GM11168 (cell line): ENCODE data around the gene COL25A1.

Experiments
- in situ Hi-C: fragments of 300-500 bp; cut with MboI; formaldehyde crosslinking; loops from one replicate; pipeline ENCODE4 v1.12.0; 2022; ENCODE audit warnings: low sequenced_read_pairs; ENCODE audit not compliant: unreplicated experiment

The COL25A1 gene

GRCh38 chr4:109302361-109303139 lies at the start of gene COL25A1:
Gene COL25A1 (minus strand): TSS chr4:109302658.
- in situ Hi-C loops: no loop called here

- in situ Hi-C loops: no loop called here
These were observed 47.7 kb upstream of the COL25A1 start for GRCh38 chr4:109350121-109350520.

DNA sequence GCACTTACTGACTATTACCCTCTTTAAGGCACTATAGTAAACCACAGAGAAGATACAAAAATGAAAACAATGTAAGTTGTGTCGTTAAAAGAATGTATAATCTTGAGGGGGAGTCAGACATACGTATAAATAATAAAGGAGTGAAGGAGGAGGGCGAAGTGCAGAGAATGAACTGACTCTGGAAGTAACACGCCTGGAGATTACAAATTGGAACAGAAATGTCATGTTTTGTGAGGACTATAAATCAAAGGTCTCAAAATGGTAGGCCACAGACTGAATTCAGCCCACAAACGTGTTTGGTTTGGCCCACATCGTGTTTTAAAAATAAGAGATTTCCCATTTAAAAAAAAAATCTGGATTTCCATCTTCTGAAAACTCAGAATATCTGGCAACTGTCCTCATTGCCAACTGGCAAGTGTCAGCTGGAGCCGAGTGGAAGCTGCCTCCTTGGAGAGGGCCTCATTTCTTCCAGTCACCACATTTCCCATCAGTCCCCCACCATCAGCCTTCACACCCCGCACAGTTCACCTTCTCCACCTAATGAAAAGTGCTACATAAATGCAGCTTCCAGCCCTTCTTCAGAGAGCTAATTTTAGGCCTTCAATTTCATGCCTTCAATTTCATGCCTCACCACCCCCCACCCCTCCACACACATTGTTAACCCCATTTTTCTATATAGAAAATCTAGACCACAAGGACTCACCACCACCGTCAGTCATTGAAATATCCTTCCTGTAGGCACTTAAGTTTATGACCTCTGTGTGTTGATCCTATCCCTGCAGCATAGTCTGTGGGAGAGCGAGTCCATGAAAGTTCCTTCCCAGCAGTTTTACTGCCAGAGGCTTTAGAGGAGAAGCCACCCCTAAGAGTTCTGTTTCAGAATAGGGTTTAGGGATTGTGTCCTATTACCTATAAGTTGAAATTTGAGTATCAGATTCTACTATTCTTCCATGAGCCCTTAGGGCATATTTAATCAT lies 32.0 kb upstream of the COL25A1 start:
- in situ Hi-C loops: no loop called here

DNA sequence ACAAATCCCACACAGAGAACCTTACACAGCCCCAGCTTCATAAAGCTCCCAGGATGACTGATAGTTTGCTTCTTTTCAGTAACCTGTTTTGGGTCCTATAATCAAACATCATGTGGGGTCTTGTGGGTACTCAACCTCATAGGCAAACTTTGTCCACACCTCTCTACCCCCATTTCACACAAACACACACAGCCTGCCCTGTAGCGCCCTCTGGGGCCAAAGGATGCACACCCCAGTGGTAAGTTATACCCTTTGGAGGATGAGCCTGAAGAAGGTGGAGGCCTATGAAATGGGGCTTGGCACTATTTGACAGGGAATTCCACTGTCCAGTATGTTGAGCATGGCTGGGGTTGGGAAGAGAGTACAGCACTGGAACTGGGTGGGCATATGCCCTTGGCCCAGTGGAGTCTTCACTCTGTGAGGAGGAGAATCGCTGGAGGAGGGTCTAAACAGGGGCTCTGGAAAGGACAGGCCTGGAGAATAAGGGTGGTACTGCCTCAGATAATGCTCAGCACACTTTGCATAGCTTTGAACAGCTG lies 30.5 kb upstream of the COL25A1 start:
- in situ Hi-C loops: no loop called here

DNA sequence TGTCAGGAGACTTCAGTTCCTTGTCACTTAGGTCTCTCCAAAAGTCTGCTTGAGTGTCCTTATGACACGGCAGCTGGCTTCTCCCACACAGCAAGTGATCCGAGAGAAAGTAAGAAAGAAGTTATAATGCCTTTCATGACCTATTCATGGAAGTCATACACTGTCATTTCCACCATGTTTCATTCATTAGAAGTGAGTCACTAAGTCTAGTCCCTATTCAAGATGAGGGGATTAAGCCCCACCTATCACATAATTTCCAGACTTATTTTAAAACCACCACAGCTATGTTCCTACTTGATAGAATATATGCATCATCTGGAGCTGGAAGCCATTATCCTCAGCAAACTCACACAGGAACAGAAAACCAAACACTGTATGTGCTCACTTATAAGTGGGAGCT lies 25.2 kb upstream of the COL25A1 start:
- in situ Hi-C loops: no loop called here

DNA sequence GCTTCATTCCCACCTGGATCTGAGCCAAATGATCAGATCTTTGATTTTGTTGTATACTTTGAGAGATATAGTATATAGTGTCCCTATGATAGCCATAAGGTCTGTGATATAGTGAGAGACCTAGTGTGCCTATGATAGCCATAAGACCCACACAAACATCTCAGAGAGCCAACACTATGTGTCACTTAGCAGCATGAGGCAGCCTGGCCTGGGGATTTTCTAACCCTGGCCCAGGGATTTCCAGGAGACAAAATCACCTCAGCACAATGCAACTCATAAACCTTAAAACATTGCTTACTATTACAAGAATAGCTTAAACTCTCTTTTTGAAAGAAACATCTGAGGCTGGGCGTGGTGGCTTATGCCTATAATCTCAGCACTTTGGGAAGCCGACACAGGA lies 23.2 kb upstream of the COL25A1 start:
- in situ Hi-C loops: no loop called here

GRCh38 chr4:109323348-109323747 lies 20.9 kb upstream of the COL25A1 start:
- in situ Hi-C loops: no loop called here

DNA sequence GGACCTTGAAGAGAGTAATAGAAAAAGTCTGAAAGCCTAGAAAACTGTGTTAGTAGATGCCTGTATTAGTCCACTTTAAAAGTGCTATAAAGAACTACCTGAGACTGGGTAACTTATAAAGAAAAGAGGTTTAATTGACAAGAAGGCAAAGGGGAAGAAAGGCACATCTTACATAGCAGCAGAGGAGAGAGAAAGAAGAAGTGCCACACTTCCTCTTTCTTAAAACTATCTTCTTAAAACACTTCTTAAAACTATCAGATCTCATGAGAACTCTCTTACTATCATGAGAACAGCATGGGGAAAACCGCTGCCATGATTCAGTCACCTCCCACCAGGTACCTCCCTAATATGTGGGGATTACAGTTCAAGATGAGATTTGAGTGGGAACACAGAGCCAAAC lies 18.8 kb upstream of the COL25A1 start:
- in situ Hi-C loops: no loop called here

GRCh38 chr4:109319684-109320083 lies 17.2 kb upstream of the COL25A1 start:
- in situ Hi-C loops: no loop called here

DNA sequence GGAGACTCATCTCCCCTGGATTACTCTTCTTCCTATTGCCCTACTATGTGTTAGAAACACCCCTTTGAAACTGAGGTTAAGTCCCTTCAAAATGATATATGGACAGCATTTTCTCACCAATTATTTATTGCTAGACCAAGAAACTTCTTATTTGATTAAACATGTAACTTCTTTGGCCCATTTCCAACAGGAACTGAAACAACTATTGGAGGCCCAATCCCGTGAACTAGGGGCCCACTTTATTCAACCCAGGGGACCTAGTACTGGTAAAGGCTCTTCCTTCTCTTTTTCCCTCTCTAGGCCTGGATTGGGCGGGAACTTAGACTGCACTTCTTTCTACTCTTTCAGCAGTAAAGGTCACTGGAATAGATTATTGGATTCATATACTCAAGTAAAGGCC lies 16.7 kb upstream of the COL25A1 start:
- in situ Hi-C loops: no loop called here

DNA sequence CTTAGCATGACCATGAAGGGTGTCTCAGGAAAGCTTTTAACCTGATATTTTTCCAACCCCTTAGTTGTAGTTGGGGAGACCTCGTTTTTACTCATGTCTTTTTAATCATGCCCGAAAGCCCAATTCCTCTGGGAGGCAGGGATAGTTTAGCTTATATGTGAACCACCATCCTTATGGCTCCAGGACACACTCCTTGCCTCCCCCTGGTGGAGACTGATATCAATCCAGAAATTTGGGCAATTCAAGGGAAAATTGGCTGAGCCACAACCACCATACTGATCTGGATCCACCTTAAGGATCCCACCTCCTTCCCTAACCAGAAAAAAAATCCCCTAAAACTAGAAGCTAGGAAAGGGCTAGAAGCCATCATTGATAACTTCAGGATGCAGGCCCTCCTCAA lies 13.4 kb upstream of the COL25A1 start:
- in situ Hi-C loops: no loop called here

DNA sequence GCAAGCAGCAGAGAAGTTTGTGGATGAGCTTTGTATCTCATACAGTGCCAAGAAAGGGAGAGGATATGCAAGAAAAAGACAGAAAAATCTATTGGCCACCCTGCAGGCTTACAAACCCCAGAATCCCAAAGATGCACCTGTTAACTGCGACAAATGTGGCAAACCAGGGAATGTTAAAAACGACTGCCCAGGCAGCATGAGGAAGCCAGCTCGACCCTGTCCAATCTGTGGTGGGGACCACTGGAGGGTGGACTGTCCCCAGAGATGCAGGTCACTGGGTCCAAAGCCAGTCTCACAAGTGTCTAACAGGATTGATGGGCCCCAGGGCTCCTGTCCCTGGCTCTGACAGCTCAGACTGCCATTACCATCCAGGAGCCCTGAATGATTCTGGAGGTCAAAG lies 12.9 kb upstream of the COL25A1 start:
- in situ Hi-C loops: no loop called here

GRCh38 chr4:109313168-109314133 lies 11.0 kb upstream of the COL25A1 start:
- in situ Hi-C loops: no loop called here

GRCh38 chr4:109303140-109303496 lies 660 bp upstream of the COL25A1 start:
- in situ Hi-C loops: no loop called here

- in situ Hi-C loops: no loop called here
These were observed 652 bp downstream of the COL25A1 start for GRCh38 chr4:109301651-109302360.

DNA sequence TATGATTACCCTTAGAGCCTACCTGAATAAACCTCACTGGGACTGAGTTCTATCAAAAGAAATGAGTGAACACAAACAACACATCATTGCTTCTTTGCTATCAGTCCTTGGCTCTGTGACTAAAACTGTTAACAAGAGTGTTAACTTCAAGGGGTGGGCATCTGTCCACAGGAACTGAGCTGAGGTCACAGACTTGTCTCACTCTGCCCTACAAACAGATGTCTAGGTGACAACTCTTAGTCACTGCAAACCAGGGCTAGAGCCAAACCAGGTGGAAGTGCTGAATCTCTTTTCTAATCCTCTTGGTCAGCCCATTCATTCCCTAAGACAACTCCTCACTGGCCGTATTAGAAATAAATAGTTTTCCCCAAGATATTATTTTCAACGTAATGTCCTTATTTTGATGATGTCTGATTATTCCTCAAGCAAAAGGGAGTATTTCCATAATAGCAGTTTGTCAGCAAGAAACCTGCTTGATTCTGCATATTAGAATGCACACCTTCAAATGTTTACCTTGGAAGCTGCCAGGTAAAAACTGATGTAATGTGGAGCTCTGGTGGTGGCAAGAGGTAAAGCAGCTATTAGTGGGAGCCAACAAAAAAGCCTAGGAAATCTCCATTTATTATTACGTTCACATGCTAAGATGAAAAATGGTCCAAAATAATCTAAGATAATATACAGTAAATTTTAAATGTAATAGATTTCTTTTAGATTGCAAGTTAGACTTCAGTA lies 4.0 kb downstream of the COL25A1 start:
- in situ Hi-C loops: no loop called here

- in situ Hi-C loops: no loop called here
These were observed 5.9 kb downstream of the COL25A1 start for GRCh38 chr4:109296527-109296926.

GRCh38 chr4:109295081-109295480 lies 7.4 kb downstream of the COL25A1 start:
- in situ Hi-C loops: no loop called here
